ENCODE results near the gene SMIM35. TPM values are rescaled to one million over a fixed set of nuclear protein-coding genes. Genes with fewer than 3 reads are reported as not detected.
A peak's percentile ranks its signal among the peaks of the same experiment; 100 is the strongest.
"Not testable (repeated sequence)": the region's sequence is repeated elsewhere in the genome, so short reads cannot be mapped to it uniquely, and the experiment has no call there.

Gene SMIM35
- total RNA-seq, 2 experiments from 2014 or later = not detected

DNA sequence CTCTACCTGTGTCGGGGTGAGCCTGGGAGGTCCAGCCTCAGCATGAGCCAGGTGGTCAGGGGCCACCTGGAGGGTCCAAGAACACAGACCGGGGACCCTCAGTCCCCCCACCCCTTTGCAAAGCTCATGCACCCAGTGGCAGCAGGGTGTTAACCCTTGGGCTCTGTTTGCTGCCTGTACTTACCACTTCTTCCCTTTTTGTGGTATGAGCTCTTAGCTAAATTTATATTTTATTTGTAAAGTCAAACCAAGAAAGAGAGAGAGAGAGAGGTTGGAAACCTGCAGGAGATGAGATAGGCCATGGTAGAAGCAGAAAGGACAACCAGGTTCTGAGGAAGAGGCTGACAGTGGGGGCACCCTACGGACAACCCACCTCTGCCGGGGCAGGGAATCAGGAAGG, 70.7 kb downstream of the SMIM35 start:
- DNase-seq = no peak
- peaks cover 22% of the 10 kb centered on the region for H3K36me3 Mint-ChIP-seq
- no peak overlapping the region for H3K4me3 Mint-ChIP-seq
- H3K27me3 Mint-ChIP-seq = no peaks in the 10 kb centered on the region
- H3K9me3 Mint-ChIP-seq = peaks cover 36% of the 10 kb centered on the region
- peaks cover 51% of the 10 kb centered on the region for H3K4me1 Mint-ChIP-seq
- H3K27ac Mint-ChIP-seq = no peak overlapping the region

DNA sequence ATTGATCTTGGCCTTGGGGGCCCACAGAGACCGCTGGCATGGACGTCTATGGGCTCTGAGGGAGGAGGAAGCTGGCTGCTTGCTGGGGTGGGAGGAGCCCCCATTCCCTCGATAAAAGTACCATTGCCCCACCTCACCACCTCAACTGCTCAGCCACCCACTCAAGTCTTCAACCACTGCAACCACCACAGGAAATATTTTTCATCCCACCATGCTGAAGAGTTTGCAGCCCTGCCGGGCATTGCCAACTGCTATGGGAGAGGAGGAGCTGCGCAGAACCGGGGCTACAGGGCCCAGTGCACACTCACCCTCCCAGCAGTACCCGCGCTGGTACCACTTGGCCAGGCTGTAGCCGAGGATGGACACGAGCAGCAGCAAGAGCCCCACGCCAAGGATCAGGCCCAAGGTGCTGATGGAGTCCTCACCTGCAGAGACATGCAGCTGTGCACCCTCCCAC, 71.3 kb downstream of the SMIM35 start:
- Mint-ChIP-seq H3K9me3 (peaks cover 32% of the 10 kb centered on the region), H3K4me1 (peaks cover 57% of the 10 kb centered on the region), H3K36me3 (peaks cover 22% of the 10 kb centered on the region), H3K4me3 (peak overlapping the region; percentile 22), H3K27ac (peak overlapping the region; percentile 52), H3K27me3 (no peaks in the 10 kb centered on the region)
- DNase-seq = peak; percentile 32

DNA sequence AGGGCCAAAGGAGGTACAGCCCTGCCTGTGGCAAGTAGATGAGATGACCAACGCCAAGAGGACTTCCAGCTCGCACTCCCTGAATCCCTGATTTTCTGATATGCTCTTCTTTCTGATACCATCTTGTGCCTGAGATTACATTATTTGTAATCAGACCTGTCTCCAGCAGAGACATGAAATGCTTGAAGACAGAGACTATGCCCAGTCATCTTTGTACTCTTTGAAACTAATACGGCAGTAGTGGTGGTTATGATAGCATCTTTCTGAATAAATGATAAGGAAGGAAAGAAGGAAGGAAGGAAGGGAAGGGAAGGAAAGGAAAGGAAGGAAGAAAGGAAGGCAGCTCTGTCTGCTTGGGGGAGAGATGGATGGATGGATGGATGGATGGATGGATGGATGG, 72.7 kb downstream of the SMIM35 start:
- no peaks in the 10 kb centered on the region for H3K27me3 Mint-ChIP-seq
- no peak overlapping the region for H3K27ac Mint-ChIP-seq
- H3K4me3 Mint-ChIP-seq = no peak overlapping the region
- DNase-seq = no peak
- peaks cover 21% of the 10 kb centered on the region for H3K36me3 Mint-ChIP-seq
- peaks cover 26% of the 10 kb centered on the region for H3K9me3 Mint-ChIP-seq
- H3K4me1 Mint-ChIP-seq = peaks cover 65% of the 10 kb centered on the region

DNA sequence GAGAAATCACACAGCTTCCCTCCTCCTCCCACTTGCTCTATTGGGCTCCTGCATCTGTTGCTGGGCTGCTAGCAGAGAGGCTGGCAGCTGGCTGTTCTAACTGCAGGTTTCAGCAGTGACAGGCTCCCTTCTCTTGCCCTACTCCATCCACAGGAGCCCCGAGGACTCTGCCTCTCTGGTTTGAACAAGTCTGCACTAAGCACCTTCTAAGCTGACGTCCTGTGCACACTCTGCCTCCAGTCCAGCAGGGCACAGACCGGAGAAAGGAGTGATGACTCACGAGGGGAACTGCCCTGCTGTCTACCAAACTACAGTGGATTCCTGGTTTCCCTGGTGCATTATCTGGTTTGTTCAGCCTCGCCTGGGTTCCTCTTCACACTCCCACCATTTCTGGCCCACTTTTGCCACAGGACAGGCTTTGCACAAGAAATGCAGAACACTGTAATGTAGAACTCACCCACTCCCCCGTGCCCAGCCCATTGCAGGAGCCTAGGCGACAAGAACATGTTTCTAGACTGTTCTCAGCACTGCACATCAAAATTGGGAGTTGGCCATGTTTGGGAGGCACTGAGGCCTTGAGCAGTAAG, 74.6 kb downstream of the SMIM35 start:
- H3K4me1 Mint-ChIP-seq = peaks cover 82% of the 10 kb centered on the region
- DNase-seq = no peak
- no peak overlapping the region for H3K4me3 Mint-ChIP-seq

DNA sequence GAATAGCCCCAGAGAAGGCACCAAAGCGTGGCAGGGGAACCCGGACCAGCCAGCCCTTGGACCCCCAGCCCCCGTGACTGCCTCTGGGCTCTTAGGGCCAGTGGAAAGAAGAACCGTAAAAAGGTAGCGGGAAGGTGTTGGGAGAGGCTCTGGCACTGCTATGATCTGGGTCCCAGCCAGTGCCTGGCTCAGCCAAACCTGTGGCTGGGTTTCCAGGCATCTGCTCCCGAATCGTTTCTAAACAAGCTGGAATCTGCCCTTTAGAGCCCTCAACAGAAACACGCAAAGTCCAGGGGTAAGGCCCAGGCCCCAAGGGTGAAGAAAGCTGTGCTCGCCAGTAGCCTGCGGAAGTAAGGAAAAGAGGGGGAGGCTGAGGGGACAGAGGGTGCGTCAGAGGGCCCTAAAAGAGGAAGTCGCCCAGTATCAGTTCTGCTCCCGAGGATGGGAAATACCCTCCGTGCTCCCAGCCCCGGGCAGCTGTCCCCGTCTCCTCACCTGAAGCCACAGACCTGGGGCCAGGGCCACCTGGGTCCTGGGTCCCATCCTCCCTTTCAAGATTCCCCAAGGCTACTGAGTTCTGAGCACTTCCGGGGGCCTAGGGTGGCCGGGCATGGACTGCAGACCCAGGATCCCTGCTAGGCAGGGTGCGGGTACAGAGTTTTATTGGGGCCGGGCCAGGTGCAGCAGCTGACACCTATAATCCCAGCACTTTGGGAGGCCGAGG, 75.9 kb downstream of the SMIM35 start:
- Mint-ChIP-seq H3K27ac (peak overlapping the region; percentile 67), H3K4me1 (peaks cover 86% of the 10 kb centered on the region), H3K4me3 (no peak overlapping the region), H3K27me3 (no peaks in the 10 kb centered on the region), H3K9me3 (peaks cover 7% of the 10 kb centered on the region), H3K36me3 (peaks cover 8% of the 10 kb centered on the region)
- DNase-seq = no peak

More for the DNA sequence above, 74.6 kb downstream of the SMIM35 start:
- Mint-ChIP-seq H3K27ac (peak overlapping the region; percentile 47), H3K9me3 (peaks cover 12% of the 10 kb centered on the region), H3K36me3 (peaks cover 11% of the 10 kb centered on the region), H3K27me3 (no peaks in the 10 kb centered on the region)

DNA sequence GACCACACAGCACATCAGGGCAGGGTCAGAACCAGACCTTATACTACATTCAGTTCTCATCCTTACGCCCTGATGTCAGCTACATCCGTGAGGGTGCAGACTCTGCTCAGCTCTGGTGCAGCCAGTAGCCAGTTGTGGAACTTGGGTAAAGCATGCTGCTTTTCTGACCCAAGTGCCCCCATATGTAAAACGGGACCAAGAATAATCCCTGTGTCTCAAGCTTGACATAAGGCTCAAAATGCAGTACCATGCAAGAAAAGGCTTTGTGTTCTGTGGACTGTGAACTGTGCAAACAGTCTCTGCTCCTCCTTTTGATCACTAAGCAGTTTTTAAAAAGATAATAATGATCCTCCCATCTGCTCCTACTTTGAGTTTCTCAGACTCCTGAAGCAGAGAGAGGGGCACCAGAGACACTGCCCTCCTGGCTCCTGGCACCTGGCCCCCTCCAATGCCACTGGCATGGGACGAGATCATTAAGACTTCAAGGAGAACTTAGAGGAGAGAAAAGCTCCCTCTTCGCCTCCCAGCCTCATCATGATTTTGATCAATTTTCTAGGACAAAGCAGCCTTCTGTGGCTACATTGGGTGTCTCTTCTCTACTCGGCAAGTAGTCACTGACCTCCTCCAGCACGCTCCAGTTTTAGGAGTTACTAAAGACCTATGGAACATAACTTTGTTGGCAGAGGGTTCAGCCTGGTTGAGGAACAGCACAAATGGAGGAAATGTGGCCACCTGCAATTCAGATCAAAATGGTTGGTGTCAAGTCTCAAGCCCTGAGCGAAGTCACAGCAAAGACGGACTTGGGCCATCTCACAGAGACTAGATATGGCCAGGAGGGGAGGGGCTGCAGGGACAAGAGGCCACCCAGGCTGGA, 76.7 kb downstream of the SMIM35 start:
- DNase-seq = no peak
- Mint-ChIP-seq H3K27ac (peak overlapping the region; percentile 67), H3K36me3 (peaks cover 8% of the 10 kb centered on the region), H3K4me1 (peaks cover 86% of the 10 kb centered on the region), H3K9me3 (peaks cover 7% of the 10 kb centered on the region), H3K4me3 (no peak overlapping the region), H3K27me3 (no peaks in the 10 kb centered on the region)

DNA sequence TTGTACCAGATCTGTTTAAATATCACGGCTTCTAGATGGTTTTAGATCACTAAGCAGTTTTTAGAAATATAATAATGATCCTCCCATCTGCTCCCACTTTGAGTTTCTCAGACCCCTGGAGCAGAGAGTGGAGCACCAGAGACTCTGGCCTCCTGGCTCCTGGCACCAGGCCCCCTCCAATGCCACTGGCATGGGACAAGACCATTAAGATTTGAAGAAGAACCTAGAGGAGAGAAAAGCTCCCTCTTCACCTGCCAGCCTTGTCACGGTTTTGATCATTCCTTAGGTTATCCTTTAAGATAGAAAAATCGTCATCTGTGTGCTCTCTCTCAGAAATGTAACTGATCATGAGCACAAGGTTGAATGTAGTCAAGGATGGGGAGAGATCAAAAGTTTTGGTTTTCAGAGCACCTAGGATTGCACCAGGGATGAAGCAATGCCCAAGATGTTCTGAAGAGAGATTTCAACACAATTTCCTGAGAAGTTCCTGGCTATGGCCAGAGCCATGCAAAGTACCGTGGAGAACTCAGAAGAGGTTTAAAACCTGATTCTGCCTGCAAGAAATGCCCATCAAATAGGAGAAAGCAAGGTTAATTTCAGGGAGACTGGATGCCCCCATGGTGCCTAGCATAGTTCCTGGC, 78.4 kb downstream of the SMIM35 start:
- H3K4me1 Mint-ChIP-seq = peaks cover 89% of the 10 kb centered on the region
- no peaks in the 10 kb centered on the region for H3K27me3 Mint-ChIP-seq
- no peak overlapping the region for H3K4me3 Mint-ChIP-seq
- no peak for DNase-seq
- peaks cover 13% of the 10 kb centered on the region for H3K36me3 Mint-ChIP-seq
- H3K27ac Mint-ChIP-seq = peak overlapping the region; percentile 78
- peaks cover 10% of the 10 kb centered on the region for H3K9me3 Mint-ChIP-seq

DNA sequence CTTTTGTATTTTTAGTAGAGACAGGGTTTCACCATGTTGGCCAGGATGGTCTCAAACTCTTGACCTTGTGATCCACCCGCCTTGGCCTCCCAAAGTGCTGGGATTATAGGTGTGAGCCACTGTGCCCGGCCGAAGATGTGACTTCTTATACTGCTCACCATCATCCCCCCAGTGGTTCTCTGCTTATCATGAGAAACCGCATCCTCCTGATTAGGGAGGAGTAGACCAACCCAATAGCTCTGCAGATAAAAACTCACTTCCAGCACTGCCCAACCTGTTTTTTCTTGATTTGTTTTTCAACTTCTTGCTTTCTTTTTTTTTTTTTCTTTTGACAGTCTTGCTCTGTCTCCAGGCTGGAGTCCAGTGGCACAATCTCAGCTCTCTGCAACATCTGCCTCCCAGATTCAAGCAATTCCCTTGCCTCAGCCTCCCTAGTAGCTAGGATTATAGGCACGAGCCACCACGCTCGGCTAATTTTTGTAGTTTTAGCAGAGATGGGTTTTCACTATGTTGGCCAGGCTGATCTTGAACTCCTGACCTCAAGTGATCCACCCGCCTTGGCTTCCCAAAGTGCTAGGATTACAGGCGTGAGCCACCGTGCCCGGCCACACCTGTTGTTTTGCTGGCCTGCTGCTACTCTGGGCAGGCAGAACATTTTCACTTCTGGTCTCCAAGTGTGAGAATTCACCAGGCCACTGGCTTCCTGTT, 79.0 kb downstream of the SMIM35 start:
- not testable (repeated sequence) for H3K27me3 Mint-ChIP-seq, H3K4me3 Mint-ChIP-seq, DNase-seq
- Mint-ChIP-seq H3K9me3 (peaks cover 11% of the 10 kb centered on the region), H3K4me1 (peaks cover 91% of the 10 kb centered on the region), H3K27ac (peak overlapping the region; percentile 78), H3K36me3 (peaks cover 15% of the 10 kb centered on the region)

DNA sequence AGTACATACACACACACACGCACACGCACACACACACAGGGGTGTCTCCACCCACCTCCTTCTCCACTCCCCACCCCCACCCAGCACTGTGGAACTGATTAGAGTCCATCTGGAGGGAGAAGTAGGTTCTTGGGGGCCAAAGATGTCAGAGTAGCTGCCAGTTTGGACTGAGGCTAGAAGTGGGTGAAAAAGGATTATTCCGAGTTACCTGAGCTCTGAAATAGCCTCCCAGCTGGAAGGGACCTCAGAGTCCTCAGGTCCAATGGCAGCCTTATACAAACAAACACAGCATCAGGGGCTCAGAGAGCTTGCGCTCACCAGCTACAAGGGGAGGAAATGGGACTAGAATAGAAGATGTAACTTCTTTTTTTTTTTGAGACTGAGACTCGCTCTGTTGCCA, 79.7 kb downstream of the SMIM35 start:
- no peak for DNase-seq
- Mint-ChIP-seq H3K4me3 (no peak overlapping the region), H3K4me1 (peaks cover 91% of the 10 kb centered on the region), H3K27me3 (no peaks in the 10 kb centered on the region), H3K27ac (peak overlapping the region; percentile 78), H3K9me3 (peaks cover 11% of the 10 kb centered on the region), H3K36me3 (peaks cover 15% of the 10 kb centered on the region)

DNA sequence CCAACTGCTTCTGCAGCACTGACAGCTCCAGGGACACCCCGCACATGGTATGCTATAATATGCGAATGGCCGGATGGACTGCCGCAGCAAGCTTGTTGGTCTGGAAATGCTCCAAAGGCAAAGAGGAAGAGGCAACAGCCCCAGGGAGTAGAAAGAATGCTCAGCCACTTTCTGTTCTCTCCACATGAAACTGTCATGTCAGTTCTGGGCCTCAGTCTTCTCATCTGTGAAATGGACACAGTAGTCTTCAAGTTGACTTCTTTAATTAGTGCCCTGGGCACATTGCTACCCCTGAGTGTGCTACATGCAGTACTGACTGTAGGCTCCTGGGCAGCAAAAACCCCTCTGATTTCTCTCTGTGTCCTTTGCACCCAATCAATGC, 80.6 kb downstream of the SMIM35 start:
- no peaks in the 10 kb centered on the region for H3K27me3 Mint-ChIP-seq
- H3K4me1 Mint-ChIP-seq = peaks cover 92% of the 10 kb centered on the region
- DNase-seq = no peak
- no peak overlapping the region for H3K4me3 Mint-ChIP-seq
- H3K9me3 Mint-ChIP-seq = peaks cover 11% of the 10 kb centered on the region
- no peak overlapping the region for H3K27ac Mint-ChIP-seq
- peaks cover 20% of the 10 kb centered on the region for H3K36me3 Mint-ChIP-seq

DNA sequence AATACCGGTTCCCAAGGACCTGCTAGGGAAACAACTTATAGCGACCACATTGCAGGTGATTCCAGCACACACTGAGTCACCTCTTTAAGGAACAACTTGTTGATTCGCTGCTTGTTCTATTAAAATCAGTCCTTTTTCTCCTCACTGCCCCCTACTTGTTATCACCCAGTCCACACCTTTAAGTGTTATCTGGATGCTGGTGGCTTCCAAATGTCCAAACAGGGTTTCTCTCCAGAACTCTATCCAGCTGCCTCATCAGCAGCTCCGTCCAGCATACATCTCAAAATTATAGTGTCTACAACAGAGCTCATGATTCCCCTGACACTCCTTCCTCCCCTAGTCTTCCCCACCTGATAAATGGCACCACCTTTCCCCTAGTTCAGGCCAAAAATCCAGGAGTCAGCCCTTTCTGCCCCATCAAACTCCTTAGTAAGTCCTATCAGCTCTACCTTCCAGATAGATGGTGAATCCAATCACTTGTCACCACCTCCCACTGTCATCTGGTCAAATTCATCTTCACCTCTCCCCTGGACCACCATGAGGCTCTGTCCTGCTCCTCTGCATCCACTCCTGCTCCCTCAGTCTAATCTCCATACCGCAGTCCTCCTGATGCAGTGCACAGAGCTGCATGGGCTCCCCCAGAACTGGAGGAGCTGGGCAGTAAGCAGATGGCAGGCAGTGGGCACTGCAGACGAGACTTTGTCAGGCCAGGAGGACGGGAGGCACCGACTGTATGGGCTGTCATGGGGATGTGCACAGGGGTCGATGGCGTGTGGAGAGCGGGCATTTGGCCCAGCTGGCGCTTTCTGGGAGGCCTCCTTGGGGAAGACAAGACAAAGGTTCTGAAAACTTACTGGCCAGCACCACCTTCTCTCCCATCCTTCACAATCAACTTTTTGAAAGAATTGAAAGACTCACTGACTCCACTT, 81.3 kb downstream of the SMIM35 start:
- peaks cover 11% of the 10 kb centered on the region for H3K9me3 Mint-ChIP-seq
- peaks cover 21% of the 10 kb centered on the region for H3K36me3 Mint-ChIP-seq
- peaks cover 91% of the 10 kb centered on the region for H3K4me1 Mint-ChIP-seq
- no peak overlapping the region for H3K4me3 Mint-ChIP-seq
- H3K27ac Mint-ChIP-seq = peak overlapping the region; percentile 30
- DNase-seq = no peak
- H3K27me3 Mint-ChIP-seq = no peaks in the 10 kb centered on the region

DNA sequence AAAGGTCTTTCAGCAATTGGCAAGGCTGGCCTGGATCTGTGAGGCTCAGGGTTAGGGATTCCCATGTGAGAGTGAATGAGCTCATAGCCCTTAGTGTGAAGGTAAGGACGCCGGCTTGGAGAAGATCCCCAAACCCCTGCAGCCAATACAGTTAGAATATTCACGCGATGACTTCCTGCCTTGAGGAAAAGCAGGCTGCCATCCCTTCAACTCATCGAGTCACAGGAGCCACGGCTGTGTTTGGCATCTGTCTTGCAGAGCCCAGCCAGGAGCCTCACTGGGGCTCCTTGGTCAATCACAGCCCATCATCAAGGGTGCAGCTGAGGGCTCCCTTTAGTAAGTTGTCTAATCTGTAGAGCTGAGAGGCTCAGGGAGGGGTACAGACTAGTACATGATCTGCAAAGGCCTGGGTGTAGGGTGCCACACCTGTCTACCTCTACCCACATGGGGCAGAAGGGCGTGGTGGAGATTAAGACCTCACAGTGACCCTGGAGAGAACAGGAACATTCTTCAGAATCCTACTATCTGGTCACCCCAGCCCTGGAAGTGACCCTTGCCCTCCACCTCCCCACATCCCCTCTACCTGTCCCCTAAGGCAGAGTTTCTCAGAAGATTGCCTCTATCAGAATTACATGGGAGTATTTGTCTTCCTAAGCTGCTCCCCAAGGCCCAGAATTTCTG, 82.1 kb downstream of the SMIM35 start:
- DNase-seq = no peak

DNA sequence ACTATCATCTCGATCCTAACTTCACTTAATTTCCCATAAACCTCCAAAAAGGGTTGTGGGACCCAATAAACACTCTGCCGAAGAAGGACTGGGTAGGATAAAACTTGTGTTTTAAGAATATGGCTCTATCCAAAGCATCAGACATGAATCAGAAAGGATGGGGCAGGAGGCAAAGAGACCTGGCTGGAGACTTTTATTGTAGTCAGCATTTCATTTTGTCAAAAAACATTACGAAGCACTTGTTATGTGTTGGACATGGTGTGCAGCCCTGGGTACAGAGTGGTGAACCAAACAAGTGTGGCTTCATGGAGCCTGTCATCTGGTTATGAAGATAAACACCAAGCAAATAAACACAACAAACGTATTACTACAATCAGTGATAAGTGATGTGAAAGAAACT, 83.3 kb downstream of the SMIM35 start:
- Mint-ChIP-seq H3K4me1 (peaks cover 87% of the 10 kb centered on the region), H3K36me3 (peaks cover 36% of the 10 kb centered on the region), H3K27ac (peak overlapping the region; percentile 97), H3K9me3 (peaks cover 11% of the 10 kb centered on the region), H3K4me3 (peak overlapping the region; percentile 62), H3K27me3 (no peaks in the 10 kb centered on the region)
- no peak for DNase-seq

More for the DNA sequence above, 82.1 kb downstream of the SMIM35 start:
- Mint-ChIP-seq H3K27me3 (no peaks in the 10 kb centered on the region), H3K4me1 (peaks cover 91% of the 10 kb centered on the region), H3K9me3 (peaks cover 11% of the 10 kb centered on the region), H3K36me3 (peaks cover 29% of the 10 kb centered on the region), H3K4me3 (no peak overlapping the region), H3K27ac (peak overlapping the region; percentile 97)
